Adrenal gland (tissue), 12 donors: ENCODE results near the gene PRKG1. TPM values are rescaled to one million over a fixed set of nuclear protein-coding genes. Genes with fewer than 3 reads are reported as not detected.

Experiments used
- DNase-seq, 7 donors: peaks; one replicate each; pipeline ENCODE4 v3.0.0-alpha.2; 2019 to 2020
- H3K27ac ChIP-seq, 5 donors: fragments of 200-600 bp; sonication (generic) in 4 of 5; 1 replicate in 3 of 5; 2 replicates in 2 of 5; pipeline versions ENCODE4 v1.5.1 to v1.8.0; 2016 to 2020; ENCODE audit warnings: mild to moderate bottlenecking in 1 of 5
- H3K27me3 ChIP-seq: fragments of 200-600 bp; 2 replicates; pipeline ENCODE4 v1.8.0; 2021
- H3K36me3 ChIP-seq, 2 donors: fragments of 200-600 bp; replicated peaks in 1 of 2; 1 replicate in 1 of 2; 2 replicates in 1 of 2; pipeline versions ENCODE4 v1.5.1 to v1.8.0; 2018 to 2022
- H3K4me1 ChIP-seq, 2 donors: fragments of 200-600 bp; replicated peaks in 1 of 2; 1 replicate in 1 of 2; 2 replicates in 1 of 2; pipeline versions ENCODE4 v1.5.1 to v1.8.0; 2018 to 2021
- H3K4me3 ChIP-seq, 4 donors: fragments of 200-600 bp; sonication (generic) in 3 of 4; one replicate each; pipeline ENCODE4 v1.5.1; 2016 to 2018
- H3K9me3 ChIP-seq, 3 donors: fragments of 200-600 bp; sonication (generic) in 1 of 3; replicated peaks in 1 of 3; 1 replicate in 2 of 3; 2 replicates in 1 of 3; pipeline versions ENCODE4 v1.5.1 to v1.8.0; 2016 to 2021
- POLR2A ChIP-seq, 2 donors: fragments of 450-650 bp; IDR thresholded peaks; one replicate each; pipeline ENCODE4 v1.6.1; 2017; ENCODE audit warnings: antibody characterized with exemption in 2 of 2, mild to moderate bottlenecking in 2 of 2, moderate library complexity in 1 of 2
- WGBS, 4 donors: extraction: QIAGEN DNeasy Blood & Tissue Kit in 2 of 4; methylation state at CpG; one replicate each; pipeline versions ENCODE4 v1.1.5 to v1.1.7; 2013 to 2017; 5-methylcytosine and 5-hydroxymethylcytosine counted together
- intact Hi-C, 2 donors: fragments of 100-400 bp; cut with DNase I; formaldehyde crosslinking; loops; one replicate each; pipeline versions ENCODE4 v1.14.1 to v1.15.0; 2022 to 2023
- polyA plus RNA-seq, 3 donors: library from polyadenylated mRNA; stranded (reverse); fragments of 200-250 nt in 2 of 3; fragments of 350-450 nt in 1 of 3; fragmentation: Illumina TruSeq in 1 of 3; extraction: RNeasy Lipid Tissue Mini Kit (QIAGEN cat#74804) in 1 of 3; gene quantifications; one replicate each; pipeline ENCODE4 v1.2.3, GENCODE V29; 2013 to 2014
- total RNA-seq, 9 donors: library from RNA; depleted of rRNA in 4 of 9; stranded (reverse); fragments of >200 nt in 4 of 9; fragments of 120-200 nt in 1 of 9; fragmentation: NEBNext Ultra II Directional in 1 of 9; extraction: Animal tissue kit (Norgen Biotek cat#: 25700) in 1 of 9; gene quantifications; one replicate each; pipeline versions ENCODE4 v1.1.0 to v1.2.4, GENCODE V29; 2013 to 2023
- TF ChIP-seq, protein P1 (sequence below), 6 experiments: fragments of 450-650 bp in 4 of 6; fragments of 200-600 bp in 2 of 6; sonication (generic) in 1 of 6; IDR thresholded peaks; 1 replicate in 5 of 6; 2 replicates in 1 of 6; pipeline versions ENCODE4 v1.5.1 to v1.8.0; 2016 to 2021; ENCODE audit warnings: antibody characterized with exemption in 6 of 6, mild to moderate bottlenecking in 2 of 6, moderate library complexity in 1 of 6
- donor health status: healthy with polysubstance abuse.
- donor health status: Bipolar disorder and iron deficiency.
- donor health status: DM: yes; HTN: yes; CAD: no.
- donor health status: DM: no; HTN: no; CAD: no.
- donor health status: DM: no; HTN: no; CAD: no.
- donor health status: DM: yes; HTN: yes; CAD: no.

The PRKG1 gene
- total and polyA plus RNA-seq, 12 donors: 6.9 to 104 (median 29.7) TPM

DNA sequence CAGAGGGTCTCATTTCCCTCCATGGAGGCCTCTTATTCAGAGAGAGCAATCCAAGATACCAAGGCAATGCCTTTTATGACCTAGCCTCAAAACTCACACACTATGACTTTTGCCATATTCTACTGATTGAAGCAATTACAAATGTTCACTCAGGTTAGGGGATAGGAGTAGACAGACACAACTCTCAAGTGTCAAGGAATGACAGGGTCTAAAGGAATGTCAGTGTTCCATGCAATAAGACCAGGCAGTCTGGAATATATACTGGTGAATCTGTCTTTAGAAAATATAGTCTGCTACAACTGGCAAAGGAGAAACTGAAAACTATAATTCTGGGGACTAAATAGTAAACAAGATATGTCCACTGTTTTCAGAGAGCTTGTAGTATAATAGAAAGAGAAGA, 283.9 kb downstream of the PRKG1 start:
- Histone ChIP-seq H3K9me3 (no peaks in the 10 kb centered on the region), H3K36me3 (no peaks in the 10 kb centered on the region), H3K4me1 (no peaks in the 10 kb centered on the region), H3K27me3 (no peaks in the 10 kb centered on the region), H3K27ac (no peak overlapping the region), H3K4me3 (no peak overlapping the region)
- DNase-seq: no peak
- intact Hi-C loops: no loop called here
- no peak for TF ChIP-seq POLR2A (IDR thresholded peaks at IDR 0.05)
- TF ChIP-seq, protein P1, sequence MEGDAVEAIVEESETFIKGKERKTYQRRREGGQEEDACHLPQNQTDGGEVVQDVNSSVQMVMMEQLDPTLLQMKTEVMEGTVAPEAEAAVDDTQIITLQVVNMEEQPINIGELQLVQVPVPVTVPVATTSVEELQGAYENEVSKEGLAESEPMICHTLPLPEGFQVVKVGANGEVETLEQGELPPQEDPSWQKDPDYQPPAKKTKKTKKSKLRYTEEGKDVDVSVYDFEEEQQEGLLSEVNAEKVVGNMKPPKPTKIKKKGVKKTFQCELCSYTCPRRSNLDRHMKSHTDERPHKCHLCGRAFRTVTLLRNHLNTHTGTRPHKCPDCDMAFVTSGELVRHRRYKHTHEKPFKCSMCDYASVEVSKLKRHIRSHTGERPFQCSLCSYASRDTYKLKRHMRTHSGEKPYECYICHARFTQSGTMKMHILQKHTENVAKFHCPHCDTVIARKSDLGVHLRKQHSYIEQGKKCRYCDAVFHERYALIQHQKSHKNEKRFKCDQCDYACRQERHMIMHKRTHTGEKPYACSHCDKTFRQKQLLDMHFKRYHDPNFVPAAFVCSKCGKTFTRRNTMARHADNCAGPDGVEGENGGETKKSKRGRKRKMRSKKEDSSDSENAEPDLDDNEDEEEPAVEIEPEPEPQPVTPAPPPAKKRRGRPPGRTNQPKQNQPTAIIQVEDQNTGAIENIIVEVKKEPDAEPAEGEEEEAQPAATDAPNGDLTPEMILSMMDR (IDR thresholded peaks at IDR 0.05): no peak

DNA sequence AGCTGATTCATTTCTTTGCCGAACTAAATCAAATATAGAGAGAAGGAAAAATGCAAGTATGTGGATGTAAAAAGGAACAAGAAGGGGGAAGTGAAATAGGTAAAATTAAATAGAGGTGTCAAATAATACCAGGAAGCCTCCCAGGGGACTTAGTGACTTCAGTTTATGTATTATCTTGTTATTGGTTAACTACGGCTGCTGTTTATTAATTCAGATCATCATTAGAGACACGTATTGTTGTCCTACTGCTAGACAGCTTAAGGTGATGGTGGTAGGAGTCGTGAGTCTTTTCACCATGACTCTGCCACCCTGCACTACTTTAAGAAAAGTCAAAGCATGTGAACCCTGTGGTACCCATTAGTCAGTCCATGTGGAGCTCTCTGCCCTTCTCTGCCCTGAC, 289.1 kb downstream of the PRKG1 start:
- Histone ChIP-seq H3K27ac (no peak overlapping the region), H3K4me3 (no peak overlapping the region), H3K4me1 (no peaks in the 10 kb centered on the region), H3K36me3 (no peaks in the 10 kb centered on the region), H3K9me3 (no peaks in the 10 kb centered on the region), H3K27me3 (no peaks in the 10 kb centered on the region)
- intact Hi-C loops: no loop called here
- TF ChIP-seq, protein P1 (IDR thresholded peaks at IDR 0.05): no peak
- no peak for TF ChIP-seq POLR2A (IDR thresholded peaks at IDR 0.05)
- WGBS, 4 donors: 88 to 96% (median 96%) methylated on average over 4 of the region's 4 CpGs
- DNase-seq: no peak

DNA sequence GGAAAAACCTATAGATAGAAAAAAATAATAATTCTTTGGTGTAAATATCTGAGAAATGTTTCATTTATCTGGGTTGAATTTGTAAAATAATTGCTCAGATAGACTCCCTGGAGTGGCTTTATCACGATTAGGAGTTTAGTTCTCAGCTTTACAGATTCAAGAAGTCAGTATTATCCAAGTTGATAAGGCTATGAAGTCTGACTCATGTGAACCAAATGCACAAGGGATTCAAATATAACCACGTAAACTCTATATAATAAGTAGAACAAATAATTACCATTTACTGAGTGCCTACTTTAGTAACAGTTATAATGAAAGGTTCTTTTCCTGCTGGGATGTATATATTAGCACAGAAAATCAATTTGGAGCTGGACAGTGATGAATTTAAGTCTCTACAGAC, 290.4 kb downstream of the PRKG1 start:
- intact Hi-C loops: no loop called here

DNA sequence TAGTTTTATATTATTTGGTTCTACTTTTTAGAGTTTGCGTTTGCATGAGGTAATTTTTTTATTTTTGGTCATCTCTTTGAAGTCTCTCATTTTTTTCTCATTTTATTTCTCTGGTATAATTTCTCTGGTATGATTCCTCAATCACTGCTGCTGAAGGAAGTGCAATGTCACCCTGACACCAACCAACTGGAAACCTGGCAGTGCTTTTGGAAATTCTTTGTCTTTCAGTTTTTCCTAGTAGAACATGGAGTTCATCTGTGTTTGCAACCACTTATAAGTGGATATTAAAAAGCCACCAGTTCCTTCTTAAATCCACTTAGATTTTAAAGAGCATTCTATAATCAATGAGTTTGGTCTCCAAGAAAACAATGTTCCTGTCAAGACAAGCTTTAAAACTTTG, 291.8 kb downstream of the PRKG1 start:
- H3K27ac ChIP-seq: no peak overlapping the region
- H3K9me3 ChIP-seq: peaks cover 0 to 4% (median 0%) of the 10 kb centered on the region in 3 donors
- H3K4me1 ChIP-seq: peaks cover 0 to 6% of the 10 kb centered on the region in 2 donors
- no peaks in the 10 kb centered on the region for H3K36me3 ChIP-seq
- peak in 1 of 7 donors; percentile 17 for DNase-seq
- TF ChIP-seq, protein P1 (IDR thresholded peaks at IDR 0.05): no peak
- no peak for TF ChIP-seq POLR2A (IDR thresholded peaks at IDR 0.05)
- WGBS, 4 donors: 80 to 91% (median 86%) methylated on average over 1 of the region's 1 CpG
- intact Hi-C loops: no loop called here
- no peak overlapping the region for H3K4me3 ChIP-seq
- H3K27me3 ChIP-seq: no peaks in the 10 kb centered on the region

More for the DNA sequence above, 290.4 kb downstream of the PRKG1 start:
- WGBS, 4 donors: 61 to 67% (median 63%) methylated on average over 2 of the region's 2 CpGs
- DNase-seq: no peak
- no peaks in the 10 kb centered on the region for H3K4me1 ChIP-seq
- H3K27me3 ChIP-seq: no peaks in the 10 kb centered on the region
- H3K4me3 ChIP-seq: no peak overlapping the region
- peaks cover 0 to 4% (median 0%) of the 10 kb centered on the region in 3 donors for H3K9me3 ChIP-seq
- no peaks in the 10 kb centered on the region for H3K36me3 ChIP-seq
- no peak for TF ChIP-seq POLR2A (IDR thresholded peaks at IDR 0.05)
- TF ChIP-seq, protein P1 (IDR thresholded peaks at IDR 0.05): no peak
- no peak overlapping the region for H3K27ac ChIP-seq
